ENCODE measurements around the gene CERS4.

DNA sequence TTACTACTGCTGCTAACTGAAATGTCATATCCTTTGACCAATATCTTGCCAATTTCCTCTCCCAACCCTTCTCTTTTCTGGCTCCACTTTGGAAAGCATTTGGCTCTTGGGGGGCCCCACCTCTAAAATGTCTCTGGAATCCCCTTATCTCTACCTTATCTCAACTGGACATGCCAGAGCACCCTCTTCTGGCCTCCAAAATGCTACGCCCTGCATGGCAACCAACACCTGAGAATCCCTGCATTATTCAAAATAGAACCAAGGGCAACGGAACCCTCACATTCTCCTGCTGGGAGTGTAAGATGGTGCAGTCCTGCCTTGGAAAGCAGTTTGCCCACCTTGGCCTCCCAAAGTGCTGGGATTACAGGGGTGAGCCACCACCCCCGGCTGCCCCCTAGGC is 35.3 kb downstream of the CERS4 start:
- TF ChIP-seq, protein P1, sequence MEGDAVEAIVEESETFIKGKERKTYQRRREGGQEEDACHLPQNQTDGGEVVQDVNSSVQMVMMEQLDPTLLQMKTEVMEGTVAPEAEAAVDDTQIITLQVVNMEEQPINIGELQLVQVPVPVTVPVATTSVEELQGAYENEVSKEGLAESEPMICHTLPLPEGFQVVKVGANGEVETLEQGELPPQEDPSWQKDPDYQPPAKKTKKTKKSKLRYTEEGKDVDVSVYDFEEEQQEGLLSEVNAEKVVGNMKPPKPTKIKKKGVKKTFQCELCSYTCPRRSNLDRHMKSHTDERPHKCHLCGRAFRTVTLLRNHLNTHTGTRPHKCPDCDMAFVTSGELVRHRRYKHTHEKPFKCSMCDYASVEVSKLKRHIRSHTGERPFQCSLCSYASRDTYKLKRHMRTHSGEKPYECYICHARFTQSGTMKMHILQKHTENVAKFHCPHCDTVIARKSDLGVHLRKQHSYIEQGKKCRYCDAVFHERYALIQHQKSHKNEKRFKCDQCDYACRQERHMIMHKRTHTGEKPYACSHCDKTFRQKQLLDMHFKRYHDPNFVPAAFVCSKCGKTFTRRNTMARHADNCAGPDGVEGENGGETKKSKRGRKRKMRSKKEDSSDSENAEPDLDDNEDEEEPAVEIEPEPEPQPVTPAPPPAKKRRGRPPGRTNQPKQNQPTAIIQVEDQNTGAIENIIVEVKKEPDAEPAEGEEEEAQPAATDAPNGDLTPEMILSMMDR (IDR thresholded peaks at IDR 0.05; ENCODE audit: poor library complexity) = no peak
- no peak for TF ChIP-seq EZH2 (IDR thresholded peaks at IDR 0.05; ENCODE audit: borderline replicate concordance)
